Measurements from ENCODE around the gene FAM227B.

- TF ChIP-seq PTBP1 (IDR thresholded peaks at IDR 0.05; ENCODE audit: low read depth, low read length, poor library complexity, severe bottlenecking) (no peak), NPAS2 (CRISPR knock-in tag; IDR thresholded peaks at IDR 0.05; ENCODE audit: borderline replicate concordance) (no peak), ZBTB44 (CRISPR knock-in tag; IDR thresholded peaks at IDR 0.05) (no peak), FOXP1 (IDR thresholded peaks at IDR 0.05) (no peak), FOXP1 (CRISPR knock-in tag; IDR thresholded peaks at IDR 0.05) (no peak), CTCF (CRISPR knock-in tag; IDR thresholded peaks at IDR 0.05) (no peak), EHMT2 (IDR thresholded peaks at IDR 0.05; ENCODE audit: borderline replicate concordance, low read depth, low read length) (no peak)
These were observed 48.7 kb upstream of the FAM227B start for GRCh38 chr15:49669288-49669687.

Measured in HepG2 (cell line).